ENCODE data around the gene MUC6. TPM values are rescaled to one million over a fixed set of nuclear protein-coding genes. Genes with fewer than 3 reads are reported as not detected.

Gene MUC6
- total and polyA plus RNA-seq, 2 of the 8 experiments (the other 6 are each of a cell fraction or from before 2014, with no cell fraction given): not detected

DNA sequence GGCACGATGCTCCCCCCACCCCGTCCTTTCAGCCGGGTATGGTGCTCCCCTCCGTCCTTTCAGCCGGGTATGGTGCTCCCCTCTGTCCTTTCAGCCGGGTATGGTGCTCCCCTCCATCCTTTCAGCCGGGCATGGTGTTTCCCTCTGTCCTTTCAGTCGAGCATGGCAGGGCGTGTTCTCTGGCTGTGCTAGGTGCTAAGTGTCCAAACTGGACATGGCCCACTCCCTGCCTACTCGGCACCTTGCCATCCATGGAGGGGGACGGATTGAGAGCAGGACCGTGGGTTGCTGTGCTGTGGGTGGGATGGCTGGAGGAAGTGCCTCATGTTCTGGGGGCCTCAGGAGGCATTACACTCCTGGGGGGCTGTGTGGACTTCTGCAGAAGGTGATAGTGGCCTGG lies 45.5 kb downstream of the MUC6 start:
- H4K8ac ChIP-seq (ENCODE audit: extremely low read depth, insufficient read depth, low read length): no peak overlapping the region
- H3K36me3 ChIP-seq (ENCODE audit: control insufficient read depth in 2 of 4, insufficient read depth in 4 of 4, low read length in 3 of 4): peaks cover 18 to 49% (median 37%) of the 10 kb centered on the region in 4 experiments; a peak in 7 of 8 replicates
- H2AK5ac ChIP-seq (ENCODE audit: low read depth, low read length): no peak overlapping the region
- H3K56ac ChIP-seq (replicated peaks; ENCODE audit: insufficient read length, low read depth, low read length): no peak overlapping the region
- FAIRE-seq: no peak
- no peaks in the 10 kb centered on the region for H3K27me3 ChIP-seq (replicated peaks in 1 of 4; ENCODE audit: control insufficient read depth in 3 of 4, extremely low read depth in 1 of 4, insufficient read depth in 3 of 4, low read length in 3 of 4)
- H3K23ac ChIP-seq (ENCODE audit: insufficient read length): no peak overlapping the region
- WGBS, 2 experiments (ENCODE audit: extremely low coverage in 1 of 2, insufficient coverage in 1 of 2, insufficient read length in 1 of 2, insufficient replicate concordance in 2 of 2, low coverage in 1 of 2, low lambda C conversion rate in 2 of 2, missing lambda C conversion rate in 1 of 2): 82% methylated on average over 12 of the region's 12 CpGs; no CpG with 5 or more reads in 1 of the 2 experiments
- DNase-seq (ENCODE audit: low read depth in 1 of 2, low spot score in 2 of 2): no peak
- no peak overlapping the region for H4K91ac ChIP-seq (replicated peaks; ENCODE audit: insufficient read length, low read length)
- no peak overlapping the region for H2AFZ ChIP-seq (ENCODE audit: low read length)
- H3K4me3 ChIP-seq (ENCODE audit: extremely low read depth in 1 of 4, insufficient read depth in 2 of 4, low read depth in 3 of 4, low read length in 4 of 4): no peak overlapping the region
- no peak overlapping the region for H3K4me2 ChIP-seq (ENCODE audit: insufficient read depth in 1 of 2, low read depth in 2 of 2, low read length in 2 of 2)
- H4K5ac ChIP-seq (ENCODE audit: insufficient read length, low read depth, low read length): no peak overlapping the region
- no peaks in the 10 kb centered on the region for H3K23me2 ChIP-seq (ENCODE audit: low read depth, low read length)
- no peak overlapping the region for H2BK20ac ChIP-seq (ENCODE audit: low read length)
- H3K4me1 ChIP-seq (replicated peaks in 1 of 4; ENCODE audit: control insufficient read depth in 3 of 4, insufficient read depth in 4 of 4, low read length in 3 of 4): no peaks in the 10 kb centered on the region; a peak in 1 of 7 replicates
- H3K9ac ChIP-seq (replicated peaks in 1 of 4; ENCODE audit: extremely low read depth in 1 of 4, low read depth in 3 of 4, low read length in 3 of 4): no peak overlapping the region
- no peak overlapping the region for H2BK5ac ChIP-seq (ENCODE audit: low read depth, low read length)
- ChIA-PET POLR2A (ENCODE audit: partially characterized antibody) (no interaction called here), CTCF (ENCODE audit: partially characterized antibody) (interaction anchor here (2.5 kb wide), 1 partner anchor 12 kb away, joined by 8 read pairs; no protein-coding TSS in a partner anchor)
- peaks cover 0 to 21% of the 10 kb centered on the region in 2 experiments for H4K20me1 ChIP-seq (replicated peaks in 1 of 2; ENCODE audit: control insufficient read depth in 1 of 2, insufficient read depth in 2 of 2, low read length in 2 of 2)
- H2BK12ac ChIP-seq (ENCODE audit: low read depth, low read length): no peak overlapping the region
- no peaks in the 10 kb centered on the region; a peak in 1 of 4 replicates for H3K79me2 ChIP-seq (ENCODE audit: control insufficient read depth in 1 of 2, insufficient read depth in 2 of 2, low read length in 2 of 2)
- TF ChIP-seq KDM5A (IDR thresholded peaks at IDR 0.05; ENCODE audit: low read length): no peak
- no peak for TF ChIP-seq YY1 (IDR thresholded peaks at IDR 0.05; ENCODE audit: low read depth, low read length)
- H2BK15ac ChIP-seq (ENCODE audit: low read length): no peak overlapping the region
- no peak overlapping the region for H3K14ac ChIP-seq (ENCODE audit: insufficient read length)
- H3K4ac ChIP-seq (replicated peaks; ENCODE audit: insufficient read length, low read depth, low read length): no peak overlapping the region
- no peaks in the 10 kb centered on the region for H3K9me3 ChIP-seq (ENCODE audit: insufficient read depth in 2 of 2, low read depth in 1 of 2, low read length in 1 of 2)
- H2BK120ac ChIP-seq (replicated peaks; ENCODE audit: low read depth, low read length): no peak overlapping the region
- H3K18ac ChIP-seq (ENCODE audit: extremely low read depth, low read length): no peak overlapping the region; the same call in 1 of the 2 replicates
- H3K79me1 ChIP-seq (ENCODE audit: low read depth, low read length): 0 out of 2 replicates have a peak, but pooled peaks cover 2% of the 10 kb centered on the region
- no peak overlapping the region for H3K27ac ChIP-seq (ENCODE audit: low read depth, low read length)

Measured in H1 (cell line).